GM12891 (cell line): ENCODE measurements around the gene DVL3.

Source experiments
- DNase-seq: peaks from one replicate; pipeline ENCODE4 v3.0.0; 2011; ENCODE audit warnings: low spot score; ENCODE audit not compliant: insufficient read length
- FAIRE-seq: peaks from 2 replicates; lab custom pipeline; 2011; peaks lifted over from hg19 to GRCh38; lab: Jason Lieb, UNC
- PAX5 ChIP-seq: IDR thresholded peaks from 2 replicates; pipeline ENCODE4 v1.6.1; 2011; ENCODE audit warnings: low read length, moderate library complexity, mild to moderate bottlenecking; ENCODE audit not compliant: insufficient read depth, severe bottlenecking
- POLR2A ChIP-seq: IDR thresholded peaks from 2 replicates; pipeline ENCODE4 v1.6.1; 2011; ENCODE audit warnings: low read depth, low read length, control low read depth
- POLR2AphosphoS5 ChIP-seq: IDR thresholded peaks from 2 replicates; pipeline ENCODE4 v1.6.1; 2011; ENCODE audit warnings: low read depth, low read length, control low read depth
- POU2F2 ChIP-seq: IDR thresholded peaks from 2 replicates; pipeline ENCODE4 v1.6.1; 2011; ENCODE audit warnings: low read depth, mild to moderate bottlenecking, control low read depth, low read length, moderate library complexity
- SPI1 ChIP-seq: IDR thresholded peaks from 2 replicates; pipeline ENCODE4 v1.6.1; 2011; ENCODE audit warnings: low read depth, low read length, control low read depth
- TAF1 ChIP-seq: IDR thresholded peaks from 2 replicates; pipeline ENCODE4 v1.6.1; 2011; ENCODE audit warnings: low read depth, low read length, control low read depth

DVL3 gene

GRCh38 chr3:184203526-184203925 lies 48.3 kb downstream of the DVL3 start:
- DNase-seq: no peak
- FAIRE-seq: no peak
- TF ChIP-seq TAF1: no peak
- no peak for TF ChIP-seq POLR2A
- no peak for TF ChIP-seq POU2F2
- no peak for TF ChIP-seq POLR2AphosphoS5
- no peak for TF ChIP-seq PAX5
- TF ChIP-seq SPI1: no peak

GRCh38 chr3:184209146-184209923 lies 54.2 kb downstream of the DVL3 start:
- FAIRE-seq (no peak), DNase-seq (no peak)
- TF ChIP-seq SPI1 (no peak), PAX5 (no peak), TAF1 (no peak), POLR2AphosphoS5 (no peak), POLR2A (no peak), POU2F2 (no peak)

GRCh38 chr3:184211297-184211696 lies 56.1 kb downstream of the DVL3 start:
- TF ChIP-seq POLR2AphosphoS5 (no peak), PAX5 (no peak), TAF1 (no peak), SPI1 (no peak), POLR2A (no peak), POU2F2 (no peak)
- DNase-seq (no peak), FAIRE-seq (no peak)

GRCh38 chr3:184211718-184212117 lies 56.5 kb downstream of the DVL3 start:
- TF ChIP-seq TAF1: no peak
- TF ChIP-seq SPI1: no peak
- TF ChIP-seq PAX5: no peak
- TF ChIP-seq POU2F2: no peak
- no peak for TF ChIP-seq POLR2AphosphoS5
- no peak for TF ChIP-seq POLR2A
- DNase-seq (no peak), FAIRE-seq (no peak)

- no peak for DNase-seq
- no peak for TF ChIP-seq PAX5
- TF ChIP-seq POLR2A: no peak
- TF ChIP-seq SPI1: no peak
- TF ChIP-seq POU2F2: no peak
- TF ChIP-seq TAF1: no peak
- TF ChIP-seq POLR2AphosphoS5: no peak
- no peak for FAIRE-seq
These were observed 63.6 kb downstream of the DVL3 start for GRCh38 chr3:184218814-184219213.

- FAIRE-seq: no peak
- no peak for DNase-seq
- TF ChIP-seq SPI1: no peak
- TF ChIP-seq POLR2AphosphoS5: no peak
- no peak for TF ChIP-seq TAF1
- TF ChIP-seq PAX5: no peak
- TF ChIP-seq POLR2A: no peak
- TF ChIP-seq POU2F2: no peak
These were observed 67.3 kb downstream of the DVL3 start for GRCh38 chr3:184222521-184222920.
